H1 (cell line): ENCODE measurements around the gene NDUFS7. TPM values are rescaled to one million over a fixed set of nuclear protein-coding genes. Genes with fewer than 3 reads are reported as not detected.

Experiments
- BACH1 ChIP-seq: IDR thresholded peaks from 2 replicates; pipeline ENCODE4 v1.6.1; 2012; ENCODE audit warnings: low read length, improper control_type of control experiment
- BRCA1 ChIP-seq: IDR thresholded peaks from 2 replicates; pipeline ENCODE4 v1.6.1; 2012; ENCODE audit warnings: low read depth, low read length, improper control_type of control experiment
- CHD7 ChIP-seq: fragments of 300-600 bp; sonication (generic); IDR thresholded peaks from 2 replicates; pipeline ENCODE4 v1.7.1; 2012; ENCODE audit warnings: low read length, moderate library complexity, mild to moderate bottlenecking, inconsistent platforms; ENCODE audit not compliant: insufficient replicate concordance
- HDAC6 ChIP-seq: IDR thresholded peaks from one replicate; pipeline ENCODE4 v1.7.1; 2012; ENCODE audit warnings: low read depth, mild to moderate bottlenecking, inconsistent platforms, low read length, moderate library complexity
- MAFK ChIP-seq: IDR thresholded peaks from 2 replicates; pipeline ENCODE4 v1.6.1; 2012; ENCODE audit warnings: low read depth, mild to moderate bottlenecking, improper control_type of control experiment, low read length
- POLR2A ChIP-seq, 2 experiments: IDR thresholded peaks; 1 replicate in 1 of 2; 2 replicates in 1 of 2; pipeline ENCODE4 v1.6.1; 2011; ENCODE audit warnings: low read depth in 2 of 2, low read length in 2 of 2, mild to moderate bottlenecking in 2 of 2; ENCODE audit errors: control extremely low read depth in 1 of 2
- SAP30 ChIP-seq: fragments of 300-600 bp; sonication (generic); IDR thresholded peaks from 2 replicates; pipeline ENCODE4 v1.7.1; 2012; ENCODE audit warnings: low read length, moderate library complexity, mild to moderate bottlenecking, inconsistent platforms; ENCODE audit not compliant: insufficient read depth, insufficient replicate concordance
- SIN3A ChIP-seq, 2 experiments: IDR thresholded peaks in 1 of 2; conservative IDR thresholded peaks in 1 of 2; 2 replicates each; pipeline ENCODE4 v1.6.1; 2011 to 2012; ENCODE audit warnings: low read length in 2 of 2, improper control_type of control experiment in 1 of 2, low read depth in 1 of 2, mild to moderate bottlenecking in 1 of 2
- SRF ChIP-seq: IDR thresholded peaks from 2 replicates; pipeline ENCODE4 v1.6.1; 2011; ENCODE audit warnings: mild to moderate bottlenecking, low read depth, low read length, moderate library complexity
- TAF7 ChIP-seq: optimal IDR thresholded peaks from 2 replicates; pipeline ENCODE3; 2011; ENCODE audit warnings: low read depth, mild to moderate bottlenecking, inconsistent platforms, low read length, moderate library complexity, borderline replicate concordance
- TCF12 ChIP-seq: IDR thresholded peaks from 2 replicates; pipeline ENCODE4 v1.6.1; 2011; ENCODE audit warnings: low read depth, mild to moderate bottlenecking, low read length
- polyA plus RNA-seq, 7 experiments: library from polyadenylated mRNA; depleted of rRNA in 3 of 7; stranded (reverse) in 5 of 7; unstranded in 2 of 7; fragments of >200 nt in 5 of 7; fragments of 200-250 nt in 2 of 7; gene quantifications; 1 replicate in 5 of 7; 2 replicates in 1 of 7; 4 replicates in 1 of 7; pipeline versions ENCODE4 v1.2.1 to v1.2.3, GENCODE V29; 2011 to 2013; ENCODE audit warnings: missing spikeins in 2 of 7, mixed read lengths in 2 of 7
- total RNA-seq: library from RNA; stranded (reverse); fragmentation: NEBNext Ultra II Directional; extraction: Animal tissue kit (Norgen Biotek cat#: 25700); gene quantifications from 2 replicates; pipeline ENCODE4 v1.2.1, GENCODE V29; 2021

NDUFS7 gene
- total and polyA plus RNA-seq, 2 of the 8 experiments (the other 6 are each of a cell fraction or from before 2014, with no cell fraction given) = 78.1 to 309 TPM

- TF ChIP-seq CHD7 = no peak
- no peak for TF ChIP-seq SIN3A (conservative IDR thresholded peaks at IDR 0.05 in 1 of 2, IDR thresholded peaks at IDR 0.05 in 1 of 2; ENCODE audit: low read depth in 1 of 2, low read length in 2 of 2)
- TF ChIP-seq TCF12 = no peak
- no peak for TF ChIP-seq SRF
- TF ChIP-seq HDAC6 = no peak
- no peak for TF ChIP-seq BACH1
- no peak for TF ChIP-seq POLR2A (IDR thresholded peaks at IDR 0.05; ENCODE audit: control extremely low read depth in 1 of 2, low read depth in 2 of 2, low read length in 2 of 2)
- TF ChIP-seq SAP30 = no peak
- no peak for TF ChIP-seq BRCA1
- TF ChIP-seq TAF7 = no peak
- no peak for TF ChIP-seq MAFK
Measured at GRCh38 chr19:1422360-1422759, 38.7 kb downstream of the NDUFS7 start (continued).
